ENCODE data around the gene RABGEF1.
"Not testable (repeated sequence)": the region's sequence is repeated elsewhere in the genome, so short reads cannot be mapped to it uniquely, and the experiment has no call there.

The RABGEF1 gene

DNA sequence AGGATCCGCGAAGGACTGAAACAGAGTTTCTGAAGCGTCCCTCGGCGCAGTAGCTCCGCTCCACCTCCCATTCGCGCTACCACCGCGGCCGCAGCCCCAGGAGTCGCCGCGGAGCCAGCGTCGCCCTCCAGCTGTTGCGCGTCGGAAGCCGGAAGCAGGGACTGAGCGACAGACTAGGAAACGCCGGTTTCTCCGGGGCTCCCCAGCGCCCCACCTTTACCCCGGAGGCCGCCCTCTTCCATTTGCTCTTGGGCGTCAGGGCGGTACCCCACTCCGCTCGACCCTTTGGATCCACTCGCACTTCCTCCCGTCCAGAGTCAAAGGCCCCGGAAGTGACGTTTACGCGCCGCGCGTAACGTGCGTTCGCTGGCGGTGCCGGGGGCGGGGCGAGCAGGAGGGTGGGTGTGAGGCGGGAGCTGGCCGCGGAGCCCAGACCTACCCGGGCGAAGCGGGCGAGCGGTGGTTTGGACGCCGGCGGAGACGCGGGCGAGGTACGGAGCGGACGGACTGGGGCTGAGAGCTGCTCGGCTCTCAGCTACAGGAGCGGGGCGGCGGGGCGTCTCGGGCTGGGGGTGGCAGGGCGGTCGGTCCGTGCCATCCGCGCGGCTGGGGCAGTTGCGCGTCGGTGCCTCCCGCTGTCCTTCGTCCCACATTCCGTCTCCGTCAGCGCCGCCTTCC is at the start of gene RABGEF1:
TSS of gene RABGEF1 (plus strand) at position 432 of the 678 bp plus-strand sequence. CDS start 31,167 bp downstream, outside the sequence.
- peak; percentile 95 for DNase-seq (ENCODE audit: low spot score)

DNA sequence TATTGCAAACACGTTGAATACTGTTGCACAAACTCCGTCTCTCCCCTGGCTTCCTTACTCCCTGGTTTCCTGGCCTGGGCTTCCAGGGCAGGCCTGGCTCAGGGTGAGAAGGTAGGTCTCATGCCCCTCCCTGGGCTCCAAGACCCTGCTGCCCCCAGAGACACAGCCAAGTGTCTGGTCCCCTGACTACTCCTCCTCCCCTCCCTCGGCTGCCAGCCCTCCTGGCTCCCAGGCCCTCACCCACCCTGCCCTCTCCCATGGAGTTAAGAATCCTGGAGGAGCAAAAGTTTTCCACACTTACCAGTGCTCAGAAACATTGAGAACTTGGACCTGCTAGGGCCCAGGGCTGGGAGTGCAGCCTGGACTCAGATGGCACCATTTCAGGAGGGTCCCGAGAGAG is 47.2 kb upstream of the RABGEF1 start:
- no peak for DNase-seq (ENCODE audit: low spot score)

DNA sequence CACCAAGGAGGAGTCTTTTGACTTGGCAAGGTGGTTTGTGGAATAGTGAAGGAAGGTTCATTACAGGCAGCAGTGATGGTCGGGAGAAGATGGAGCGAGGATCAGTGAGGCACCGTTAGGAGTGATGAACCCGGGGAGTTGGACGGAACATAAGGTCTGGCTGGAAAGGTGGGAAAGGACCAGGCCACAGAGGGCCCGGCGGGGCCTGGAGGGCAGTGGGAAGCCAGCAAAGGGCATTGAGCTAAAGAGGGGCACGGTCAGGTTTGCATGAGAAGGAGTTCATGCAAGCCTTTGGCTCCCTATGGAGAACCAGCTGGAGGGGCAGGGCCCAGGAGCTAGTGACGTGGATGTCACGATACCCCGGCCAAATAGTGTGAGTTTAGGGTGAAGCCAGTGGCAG is 46.2 kb upstream of the RABGEF1 start:
- no peak for DNase-seq (ENCODE audit: low spot score)

DNA sequence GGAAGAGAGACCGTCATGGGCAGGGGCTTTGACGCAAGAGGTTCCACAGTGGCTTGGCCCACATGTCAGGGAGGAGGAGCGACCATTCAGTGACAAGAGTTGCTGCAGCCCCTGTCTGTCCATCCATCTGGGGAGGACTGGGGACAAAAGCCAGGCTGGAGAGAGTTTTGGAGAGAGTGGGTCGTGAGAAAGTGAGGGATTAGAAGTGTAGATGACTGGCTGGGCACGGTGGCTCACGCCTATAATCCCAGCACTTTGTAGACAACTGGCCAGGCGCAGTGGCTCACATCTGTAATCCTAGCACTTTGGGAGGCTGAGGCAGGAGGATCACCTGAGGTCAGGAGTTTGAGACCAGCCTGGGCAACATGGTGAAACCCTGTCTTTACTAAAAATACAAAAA is 45.1 kb upstream of the RABGEF1 start:
- not testable (repeated sequence) for DNase-seq (ENCODE audit: low spot score)

DNA sequence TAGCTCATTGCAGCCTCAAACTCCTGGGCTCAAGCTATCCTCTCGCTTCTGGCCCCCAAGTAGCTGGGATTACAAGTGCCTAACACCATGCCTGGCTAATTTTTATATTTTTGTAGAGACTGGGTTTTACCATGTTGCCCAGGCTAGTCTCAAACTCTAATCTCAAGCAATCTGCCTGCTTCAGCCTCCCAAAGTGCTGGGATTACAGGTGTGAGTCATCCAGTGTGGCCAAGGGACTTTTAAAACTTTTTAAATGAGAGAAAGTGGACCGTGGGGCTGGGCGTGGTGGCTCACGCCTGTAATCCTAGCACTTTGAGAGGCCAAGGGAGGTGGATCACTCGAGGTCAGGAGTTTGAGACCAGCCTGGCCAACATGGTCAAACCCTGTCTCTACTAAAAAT is 44.4 kb upstream of the RABGEF1 start:
- not testable (repeated sequence) for DNase-seq (ENCODE audit: low spot score)

DNA sequence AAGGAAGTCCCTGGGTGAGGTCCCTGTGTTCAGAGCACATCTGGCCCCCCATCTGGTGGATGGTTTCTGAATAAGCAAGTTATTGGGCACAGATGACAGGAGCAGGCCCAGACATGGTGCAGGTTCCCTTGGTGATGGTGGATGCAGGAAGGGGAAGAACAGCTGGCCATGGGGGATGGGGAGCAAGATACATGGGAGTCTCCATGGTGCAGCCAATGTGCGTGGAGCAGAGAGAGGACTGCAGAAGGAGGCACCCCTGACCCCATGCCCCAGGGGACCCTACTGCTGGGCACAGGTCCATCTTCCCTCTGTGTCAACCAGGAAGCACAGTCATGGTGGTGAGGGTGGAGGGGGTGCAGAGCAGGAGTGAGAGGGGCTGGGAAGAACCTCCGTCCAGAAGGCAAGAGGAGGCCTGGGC is 43.8 kb upstream of the RABGEF1 start:
- no peak for DNase-seq (ENCODE audit: low spot score)

DNA sequence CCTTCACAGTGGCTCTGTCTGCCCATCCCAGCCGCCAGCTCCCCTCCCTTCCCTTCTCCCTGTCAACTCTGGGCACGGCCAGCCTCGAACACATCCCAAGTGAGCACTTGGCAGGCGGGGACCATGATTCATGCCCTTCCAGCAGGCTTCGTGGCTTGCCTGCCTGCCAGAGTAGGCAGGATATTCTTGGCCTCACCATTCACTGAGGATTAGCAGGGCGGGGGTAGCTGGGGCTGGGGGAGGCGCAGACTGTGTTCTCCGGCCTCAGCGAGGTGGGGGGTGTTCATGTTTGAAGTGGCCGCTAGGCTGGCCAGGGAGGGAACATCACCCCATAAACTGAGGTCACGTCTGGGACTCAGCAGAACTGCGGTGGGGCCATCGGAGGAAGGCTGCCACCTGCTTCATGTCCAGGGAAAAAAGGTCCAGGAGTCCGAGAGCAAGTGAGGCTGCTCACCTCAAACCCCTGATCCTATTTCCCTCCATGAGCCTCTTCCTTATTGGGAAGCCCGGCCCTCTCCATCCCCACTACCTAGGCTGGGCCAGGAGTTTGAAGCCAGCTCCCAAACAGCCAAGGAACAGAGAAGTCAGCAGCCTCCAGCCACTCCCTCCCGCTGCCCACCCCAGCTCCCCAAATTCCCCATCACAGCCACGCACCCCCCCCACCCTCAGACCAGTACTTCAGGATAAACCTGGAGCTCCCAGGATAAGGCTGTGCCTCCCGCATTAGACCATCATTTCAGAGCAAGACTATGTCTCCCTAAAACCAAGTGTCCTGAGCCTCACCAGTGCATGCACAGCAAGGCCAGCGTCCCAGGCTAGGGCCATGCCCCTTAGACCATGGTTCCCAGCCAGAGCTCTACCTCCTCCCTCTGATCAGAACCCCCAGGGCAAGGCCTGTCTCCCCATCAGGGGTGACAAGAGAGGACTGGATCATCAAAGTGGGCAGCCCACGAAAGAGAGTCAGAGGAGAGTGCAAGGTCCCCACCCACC is 42.8 kb upstream of the RABGEF1 start:
- no peak for DNase-seq (ENCODE audit: low spot score)

DNA sequence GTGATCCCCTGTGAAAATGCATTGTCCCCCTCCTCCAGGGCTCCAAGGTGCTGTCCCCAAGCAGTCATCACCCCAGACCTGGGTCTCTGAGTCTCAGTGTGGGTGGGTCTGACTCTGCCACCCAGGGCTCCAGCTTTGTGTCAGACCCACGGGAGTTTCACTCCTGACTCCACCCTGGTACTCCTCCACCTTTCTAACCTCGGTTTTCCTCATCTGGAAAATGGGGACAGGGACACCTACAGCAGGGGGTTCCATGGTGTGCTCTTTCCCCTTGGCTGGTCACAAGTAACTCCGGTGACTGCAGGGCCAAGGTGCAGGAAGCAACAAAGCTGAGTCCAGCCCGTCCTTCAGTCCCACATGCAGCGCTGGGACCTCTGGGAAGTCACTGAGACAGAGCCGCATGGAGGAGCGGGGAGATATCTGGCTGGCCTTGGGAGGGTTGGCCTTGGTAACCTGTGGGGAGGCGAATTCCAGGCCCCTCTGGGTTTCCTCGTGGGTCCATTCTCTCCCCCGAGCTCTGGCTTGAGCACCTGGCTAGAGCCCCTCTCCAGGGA is 41.8 kb upstream of the RABGEF1 start:
- no peak for DNase-seq (ENCODE audit: low spot score)

DNA sequence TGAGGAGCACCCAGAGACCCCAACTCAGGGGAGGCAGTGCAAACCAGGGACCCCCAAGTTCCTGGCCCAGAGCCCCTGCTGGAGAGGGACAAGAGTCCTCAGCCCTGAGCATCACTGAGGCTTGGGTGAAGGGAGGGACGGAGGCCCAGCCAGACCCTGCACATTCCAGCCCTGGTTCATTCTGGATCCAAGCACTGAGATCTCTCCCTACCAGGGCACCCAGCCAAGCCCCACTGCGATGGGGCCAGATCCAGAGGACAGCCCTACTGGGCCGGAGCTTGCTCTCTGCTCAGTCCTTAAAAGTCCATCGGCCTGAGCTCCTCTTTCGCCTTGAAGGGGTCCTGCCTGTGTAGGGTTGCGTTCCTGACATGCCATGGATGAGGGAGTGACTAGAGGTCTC is 40.5 kb upstream of the RABGEF1 start:
- DNase-seq (ENCODE audit: low spot score), result no peak

DNA sequence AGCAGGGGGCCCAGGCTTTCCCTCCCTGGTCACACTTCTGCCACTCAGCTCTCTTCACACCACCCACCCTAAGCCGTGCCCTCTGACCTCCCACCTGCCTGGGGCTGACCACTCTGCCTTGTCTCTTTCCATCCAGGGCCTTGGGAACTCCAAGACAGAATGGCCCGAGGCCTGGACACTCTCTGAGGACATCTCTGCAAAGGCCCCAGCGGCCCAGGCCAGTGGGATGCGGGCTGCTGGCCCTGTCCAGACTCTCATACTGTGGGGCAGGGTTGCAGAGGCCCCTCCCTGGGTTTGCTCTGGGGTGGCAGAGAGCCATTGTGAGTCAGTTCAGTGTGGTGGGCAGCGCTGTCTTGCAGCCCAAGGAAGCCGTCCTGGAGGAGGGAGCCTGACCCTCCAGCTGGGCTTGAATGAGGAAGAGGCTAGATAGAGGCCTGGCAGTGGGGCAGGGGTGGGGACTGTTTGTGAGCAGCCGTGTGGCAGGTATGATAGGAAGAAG is 39.9 kb upstream of the RABGEF1 start:
- DNase-seq (ENCODE audit: low spot score), result no peak

DNA sequence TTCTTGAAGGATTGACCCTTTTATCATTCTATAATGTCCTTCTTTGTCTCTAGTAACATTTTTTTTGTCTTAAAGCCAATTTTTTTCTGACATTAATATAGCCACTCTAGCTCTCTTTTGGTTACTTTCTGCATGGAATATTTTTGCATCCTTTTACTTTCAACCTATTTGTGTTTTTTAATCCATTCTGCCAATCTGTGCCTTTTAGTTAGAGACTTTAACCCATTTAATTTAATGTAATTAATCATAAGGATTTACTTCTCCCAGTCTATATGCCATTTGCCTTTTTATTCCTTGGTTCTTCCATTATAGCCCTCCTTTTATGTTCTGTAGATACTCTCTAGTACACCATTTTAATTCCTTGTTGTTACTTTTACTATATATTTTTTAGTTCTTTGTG is 32.7 kb upstream of the RABGEF1 start:
- no peak for DNase-seq (ENCODE audit: low spot score)

DNA sequence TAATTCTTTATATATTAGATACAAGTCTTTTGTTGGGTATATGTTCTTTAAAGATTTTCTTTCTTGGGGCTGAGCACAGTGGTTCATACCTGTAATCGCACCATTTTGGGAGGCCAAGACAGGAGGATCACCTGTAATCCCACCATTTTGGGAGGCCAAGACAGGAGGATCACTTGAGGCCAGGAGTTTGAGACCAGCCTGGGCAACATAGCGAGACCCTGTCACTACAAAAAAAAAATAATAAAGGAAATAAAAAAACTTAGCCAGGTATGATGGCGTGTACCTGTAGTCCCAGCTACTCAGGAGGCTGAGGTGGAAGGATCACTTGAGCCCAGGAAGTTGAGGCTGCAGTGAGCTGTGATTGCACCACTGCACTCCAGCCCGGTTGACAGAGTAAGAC is 29.8 kb upstream of the RABGEF1 start:
- not testable (repeated sequence) for DNase-seq (ENCODE audit: low spot score)

DNA sequence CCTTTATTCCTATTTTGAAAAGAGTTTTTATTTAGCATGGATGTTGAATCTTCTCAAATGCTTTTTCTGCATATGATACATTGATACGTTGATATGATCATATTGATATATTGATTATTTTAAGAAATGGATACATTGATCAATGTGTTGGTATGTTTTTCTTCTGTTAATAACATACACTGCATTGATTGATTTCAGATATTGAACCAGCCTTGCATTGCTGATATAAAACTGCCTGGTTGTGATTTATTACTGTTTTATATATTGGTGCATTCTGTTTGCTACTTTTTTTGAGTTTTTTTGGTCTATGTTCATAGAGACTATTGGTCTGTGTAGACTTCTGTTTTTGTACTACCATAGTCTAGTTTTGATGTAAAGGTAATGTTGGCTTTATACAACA is 26.8 kb upstream of the RABGEF1 start:
- DNase-seq (ENCODE audit: low spot score), result no peak

DNA sequence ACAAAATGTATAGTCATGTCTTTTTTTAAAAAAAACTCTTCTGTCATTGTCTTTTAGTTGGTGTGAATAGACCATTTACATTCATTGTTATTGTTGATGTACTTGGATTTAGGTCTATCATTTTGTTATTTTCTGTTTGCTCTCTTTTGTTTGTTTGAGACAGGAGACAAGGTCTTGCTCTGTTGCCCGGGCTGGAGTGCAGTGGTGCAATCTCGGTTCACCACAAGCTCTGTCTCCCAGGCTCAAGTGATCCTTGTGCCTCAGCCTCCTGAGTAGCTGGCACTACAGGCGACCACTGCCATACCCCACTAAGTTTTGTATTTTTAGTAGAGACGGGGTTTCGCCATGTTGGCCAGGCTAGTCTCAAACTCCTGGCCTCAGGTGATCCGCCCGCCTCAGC is 23.9 kb upstream of the RABGEF1 start:
- DNase-seq (ENCODE audit: low spot score), result not testable (repeated sequence)

DNA sequence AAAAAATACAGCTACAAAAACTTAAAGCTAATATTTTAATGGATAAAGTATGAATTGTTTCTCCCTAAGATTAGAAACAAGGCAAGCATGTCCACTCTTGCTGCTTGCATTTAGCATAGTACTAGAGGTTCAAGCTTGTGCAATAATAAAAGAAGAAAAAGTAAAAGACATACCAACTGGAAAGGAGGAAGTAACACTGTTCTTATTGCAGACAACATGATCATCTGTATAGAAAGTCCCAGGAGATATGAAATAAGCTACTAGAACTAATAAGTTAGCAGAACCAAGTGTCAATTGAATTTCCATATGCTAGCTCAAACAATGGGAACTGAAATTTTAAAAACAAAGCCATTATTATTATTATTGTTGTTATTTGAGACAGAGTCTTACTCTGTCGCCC is 20.0 kb upstream of the RABGEF1 start:
- DNase-seq (ENCODE audit: low spot score), result no peak

DNA sequence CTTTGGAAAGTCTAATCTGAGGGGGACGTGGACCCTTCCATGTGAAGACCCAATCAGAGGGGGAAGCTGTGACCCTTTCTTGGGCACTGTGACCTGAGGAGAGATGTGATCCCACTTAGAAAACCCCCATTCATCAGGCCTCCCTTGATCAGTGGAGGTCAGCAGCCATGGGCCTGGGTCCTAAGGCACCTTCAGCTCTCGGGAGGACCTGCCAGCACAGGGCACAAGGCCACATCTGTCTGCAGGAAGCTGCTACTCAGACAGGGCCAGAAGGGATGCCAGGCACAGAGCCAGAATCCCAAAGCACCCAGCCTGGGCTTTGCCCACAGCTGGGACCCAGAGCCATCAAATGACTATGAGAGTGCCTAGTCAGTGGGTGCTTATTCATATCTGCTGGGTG is 14.7 kb upstream of the RABGEF1 start:
- no peak for DNase-seq (ENCODE audit: low spot score)

DNA sequence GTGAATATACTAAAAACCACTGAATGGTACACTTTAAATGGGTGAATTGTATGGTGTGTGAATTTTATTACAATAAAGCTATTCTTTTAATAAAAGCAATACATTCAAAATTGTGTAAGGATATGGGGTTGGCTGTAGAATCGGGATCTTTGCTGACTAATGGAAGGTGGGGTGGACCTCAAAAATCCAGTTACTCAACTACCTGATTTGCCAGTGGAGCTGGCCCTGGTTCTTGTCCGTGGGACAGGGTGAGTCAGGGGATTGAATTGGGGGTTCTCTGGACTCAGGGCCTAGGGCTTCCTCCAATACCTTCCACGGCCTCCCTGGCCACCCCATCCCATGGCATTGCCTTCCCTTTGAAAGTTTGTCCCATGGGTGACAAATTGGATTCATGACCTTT is 13.5 kb upstream of the RABGEF1 start:
- DNase-seq (ENCODE audit: low spot score), result no peak

DNA sequence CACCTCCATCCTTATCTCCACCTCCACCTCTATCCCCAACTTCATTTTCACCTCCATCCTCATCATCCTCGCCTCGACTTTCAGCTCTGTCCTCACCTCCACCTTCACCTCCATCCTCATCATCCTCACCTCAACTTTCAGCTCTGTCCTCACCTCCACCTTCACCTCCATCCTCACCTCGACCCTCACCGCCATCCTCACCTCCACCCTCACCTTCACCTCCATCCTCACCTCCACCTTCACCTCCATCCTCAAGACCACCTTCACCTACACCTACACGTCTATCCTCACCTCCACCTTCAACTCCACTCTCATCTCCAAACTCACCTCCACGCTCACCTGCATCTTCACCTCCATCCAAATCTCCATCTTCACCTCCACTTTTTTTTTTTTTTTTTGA is 12.0 kb upstream of the RABGEF1 start:
- no peak for DNase-seq (ENCODE audit: low spot score)

DNA sequence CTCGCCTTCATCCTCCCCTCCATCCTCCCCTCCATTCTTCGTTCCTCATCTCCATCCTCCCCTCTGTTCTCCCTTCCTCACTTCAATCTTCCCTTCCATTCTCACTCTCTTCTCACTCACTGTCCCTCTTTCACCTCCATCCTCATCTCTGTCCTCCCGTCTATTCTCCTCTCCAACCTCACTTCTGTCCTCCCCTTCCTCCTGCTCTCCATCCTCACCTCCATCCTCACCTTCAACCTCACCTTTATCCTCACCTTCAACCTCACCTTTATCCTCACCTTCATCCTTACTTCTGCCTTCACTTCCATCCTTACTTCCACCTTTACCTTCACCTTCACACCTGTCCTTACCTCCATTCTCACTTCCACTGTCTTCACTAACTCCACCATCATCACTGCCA is 11.3 kb upstream of the RABGEF1 start:
- no peak for DNase-seq (ENCODE audit: low spot score)

DNA sequence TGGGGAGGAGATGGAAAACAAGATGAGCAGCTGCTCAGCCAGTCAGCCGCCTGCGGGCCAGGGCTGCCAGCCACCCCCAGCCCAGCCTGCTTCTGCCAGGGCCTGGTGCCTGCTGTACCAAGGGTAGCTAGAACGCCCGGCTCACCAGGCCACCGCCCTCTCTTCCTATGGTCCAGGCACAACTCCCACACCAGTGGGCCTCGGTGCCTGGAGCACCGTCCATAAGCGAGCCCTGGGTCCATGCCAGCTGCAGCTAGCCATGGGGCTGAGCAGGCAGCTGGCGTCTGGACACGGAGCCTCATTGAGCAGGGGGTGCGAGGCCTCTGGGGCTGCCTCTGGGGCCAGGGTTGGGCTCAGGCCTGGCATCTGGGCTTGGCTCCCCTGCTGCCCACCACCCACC is 8.5 kb upstream of the RABGEF1 start:
- no peak for DNase-seq (ENCODE audit: low spot score)

DNA sequence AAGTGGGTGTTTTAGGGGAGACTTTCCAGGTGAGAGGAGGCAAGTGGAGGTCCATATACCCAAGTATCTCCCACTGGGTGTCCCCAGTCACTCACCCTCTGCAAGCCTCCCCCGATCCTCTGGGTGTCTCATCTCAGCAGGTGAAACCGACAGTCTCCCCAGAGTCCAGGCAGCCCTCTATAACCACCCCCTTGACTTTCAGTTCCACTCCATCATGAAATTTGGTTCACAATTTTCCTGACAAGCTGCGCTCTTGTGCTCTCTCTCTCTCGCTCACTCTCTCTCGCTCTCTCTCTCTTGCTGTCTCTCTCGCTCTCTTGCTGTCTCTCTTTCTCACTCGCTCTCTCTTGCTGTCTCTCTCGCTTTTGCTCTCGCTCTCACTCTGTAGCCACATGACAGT is 8.1 kb upstream of the RABGEF1 start:
- no peak for DNase-seq (ENCODE audit: low spot score)

DNA sequence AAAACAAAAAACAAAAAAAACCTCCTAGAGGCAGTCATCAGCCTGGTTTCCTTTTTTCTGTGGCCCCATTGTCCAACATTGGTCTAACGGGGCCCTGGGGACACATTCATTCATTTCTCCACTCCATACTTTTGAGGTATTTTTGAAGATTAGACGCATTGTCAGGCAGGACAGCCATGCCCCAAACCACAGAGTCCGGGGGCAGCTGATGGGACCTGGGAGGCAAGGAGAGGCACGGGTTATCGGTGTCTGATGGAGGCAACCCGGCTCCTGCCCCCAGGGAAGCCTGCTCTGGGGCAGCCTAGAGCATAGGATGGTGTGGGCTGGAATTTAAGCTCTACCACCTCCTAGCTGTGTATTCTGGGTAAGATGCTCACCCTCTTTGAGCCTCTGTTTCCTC is 6.5 kb upstream of the RABGEF1 start:
- DNase-seq (ENCODE audit: low spot score), result no peak

DNA sequence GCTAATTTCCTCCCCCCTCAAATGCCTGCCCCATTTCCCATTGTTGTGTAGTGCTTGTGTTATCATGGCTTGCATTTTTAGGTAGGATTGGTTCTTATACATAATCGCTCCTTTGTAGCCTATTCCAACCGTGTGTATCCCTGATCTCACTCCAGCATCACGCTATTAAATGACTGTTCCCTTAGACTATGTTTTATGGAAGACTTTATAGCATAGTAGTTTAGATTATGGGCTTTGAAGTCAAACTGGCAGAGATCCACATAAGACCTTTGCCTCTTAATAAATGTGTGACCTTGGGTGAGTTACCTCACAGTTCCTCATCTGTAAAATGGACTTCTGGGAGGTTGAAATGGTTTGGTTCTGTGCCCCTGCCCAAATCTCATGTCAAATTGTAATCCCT is 5.4 kb upstream of the RABGEF1 start:
- DNase-seq (ENCODE audit: low spot score), result no peak

All from COLO829 (cell line).